Left lung (tissue), 10 donors: ENCODE results near the gene BCL11B. TPM values are rescaled to one million over a fixed set of nuclear protein-coding genes. Genes with fewer than 3 reads are reported as not detected.

Experiments
- ATAC-seq: fragments of 200-7000 bp; cut with Tn5 transposase; one replicate; pipeline ENCODE4 v1.9.1; 2020; ENCODE audit warnings: moderate library complexity
- DNase-seq, 4 donors: peaks; one replicate each; pipeline ENCODE4 v3.0.0-alpha.2; 2013 to 2020
- H3K27ac ChIP-seq, 2 donors: fragments of 200-600 bp; sonication (generic) in 1 of 2; one replicate each; pipeline versions ENCODE4 v1.5.0 to v1.8.0; 2020 to 2021
- H3K27me3 ChIP-seq, 2 donors: fragments of 200-600 bp; sonication (generic) in 1 of 2; one replicate each; pipeline versions ENCODE4 v1.5.0 to v1.8.0; 2020 to 2021
- H3K36me3 ChIP-seq, 2 donors: fragments of 200-600 bp; sonication (generic) in 1 of 2; one replicate each; pipeline versions ENCODE4 v1.5.0 to v1.8.0; 2020 to 2021
- H3K4me1 ChIP-seq, 2 donors: fragments of 200-600 bp; one replicate each; pipeline ENCODE4 v1.8.0; 2021
- H3K4me3 ChIP-seq, 2 donors: fragments of 200-600 bp; sonication (generic) in 1 of 2; one replicate each; pipeline versions ENCODE4 v1.5.0 to v1.8.0; 2020 to 2021; ENCODE audit warnings: mild to moderate bottlenecking in 1 of 2
- H3K9me3 ChIP-seq, 2 donors: fragments of 200-600 bp; sonication (generic) in 1 of 2; one replicate each; pipeline versions ENCODE4 v1.5.0 to v1.8.0; 2020 to 2021
- CTCF ChIP-seq, 2 donors: fragments of 200-600 bp; sonication (generic) in 1 of 2; IDR thresholded peaks; one replicate each; pipeline versions ENCODE4 v1.5.0 to v1.8.0; 2021; ENCODE audit warnings: antibody characterized with exemption in 2 of 2
- intact Hi-C, 2 donors: fragments of 100-400 bp; cut with DNase I; formaldehyde crosslinking; loops; one replicate each; pipeline versions ENCODE4 v1.11.2 to v1.14.2; 2022
- polyA plus RNA-seq, 6 donors: library from polyadenylated mRNA; unstranded; fragments of 120-200 nt; gene quantifications; one replicate each; pipeline ENCODE4 v1.2.1, GENCODE V29; 2013; ENCODE audit not compliant: insufficient read length in 6 of 6
- total RNA-seq, 2 donors: library from RNA; stranded (reverse); fragmentation: NEBNext Ultra II Directional; extraction: Animal tissue kit (Norgen Biotek cat#: 25700); gene quantifications; one replicate each; pipeline ENCODE4 v1.2.1, GENCODE V29; 2021
- donor health status: DM: no; HTN: yes; CAD: no.
- donor health status: DM: no; HTN: no; CAD: no.

The BCL11B gene
- total and polyA plus RNA-seq, 8 donors: 1.4 to 3.6 (median 3.2) TPM

DNA sequence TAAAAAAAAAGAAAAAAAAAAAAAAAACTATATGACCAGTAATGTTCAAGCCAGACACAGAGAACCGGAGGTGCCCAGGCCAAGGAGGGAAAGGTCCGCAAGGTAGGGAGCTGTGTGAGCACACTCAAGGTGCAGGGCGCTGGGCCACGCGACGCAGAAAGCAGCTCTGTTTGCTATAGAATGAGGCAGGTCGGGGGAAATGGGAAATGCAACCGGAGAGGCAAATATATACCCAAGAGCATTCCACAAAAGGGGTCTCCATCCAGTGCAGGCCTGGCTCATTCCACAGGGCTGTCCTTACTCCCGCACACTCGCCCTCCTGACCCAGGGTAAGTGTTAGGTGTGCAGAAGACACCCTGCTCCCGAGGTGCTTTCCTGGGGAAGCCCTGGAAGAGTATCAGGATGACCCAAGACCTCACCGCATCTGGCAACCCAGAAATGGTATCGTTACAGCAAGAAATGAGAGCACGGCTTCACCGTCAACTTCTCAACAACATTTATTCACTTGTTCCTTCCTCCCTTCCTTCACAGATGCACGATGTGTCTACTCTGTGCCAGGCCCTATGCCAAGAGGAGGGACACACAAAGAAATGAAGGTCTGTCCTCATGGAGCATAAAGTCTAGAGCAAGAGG, 86.4 kb downstream of the BCL11B start:
- H3K36me3 ChIP-seq: no peaks in the 10 kb centered on the region
- DNase-seq: no peak
- no peak overlapping the region for H3K4me3 ChIP-seq
- H3K9me3 ChIP-seq: no peaks in the 10 kb centered on the region
- H3K4me1 ChIP-seq: no peaks in the 10 kb centered on the region
- H3K27ac ChIP-seq: no peak overlapping the region
- H3K27me3 ChIP-seq: peaks cover 0 to 12% of the 10 kb centered on the region in 2 donors
- no peak for TF ChIP-seq CTCF (IDR thresholded peaks at IDR 0.05)
- ATAC-seq: no peak
- intact Hi-C loops: no loop called here

- intact Hi-C loops: no loop called here
- ATAC-seq: no peak
- TF ChIP-seq CTCF (IDR thresholded peaks at IDR 0.05): no peak
- no peak for DNase-seq
- H3K4me1 ChIP-seq: peaks cover 0 to 3% of the 10 kb centered on the region in 2 donors
- no peak overlapping the region for H3K4me3 ChIP-seq
- no peaks in the 10 kb centered on the region for H3K9me3 ChIP-seq
- no peak overlapping the region for H3K27ac ChIP-seq
- no peaks in the 10 kb centered on the region for H3K27me3 ChIP-seq
- H3K36me3 ChIP-seq: no peaks in the 10 kb centered on the region
Observed at GRCh38 chr14:99183716-99184115, 88.3 kb downstream of the BCL11B start.

- intact Hi-C loops: no loop called here
- H3K4me3 ChIP-seq: no peak overlapping the region
- H3K4me1 ChIP-seq: peaks cover 0 to 7% of the 10 kb centered on the region in 2 donors
- H3K36me3 ChIP-seq: no peaks in the 10 kb centered on the region
- ATAC-seq (no peak), DNase-seq (no peak)
- no peak for TF ChIP-seq CTCF (IDR thresholded peaks at IDR 0.05)
- H3K27me3 ChIP-seq: no peaks in the 10 kb centered on the region
- no peaks in the 10 kb centered on the region for H3K9me3 ChIP-seq
- no peak overlapping the region for H3K27ac ChIP-seq
Observed at GRCh38 chr14:99183311-99183710, 88.7 kb downstream of the BCL11B start.

- no peak for TF ChIP-seq CTCF (IDR thresholded peaks at IDR 0.05)
- Histone ChIP-seq H3K4me1 (peaks cover 0 to 10% of the 10 kb centered on the region in 2 donors), H3K27me3 (no peaks in the 10 kb centered on the region), H3K27ac (no peak overlapping the region), H3K36me3 (no peaks in the 10 kb centered on the region), H3K4me3 (no peak overlapping the region), H3K9me3 (no peaks in the 10 kb centered on the region)
- no peak for DNase-seq
- no peak for ATAC-seq
- intact Hi-C loops: no loop called here
Observed at GRCh38 chr14:99182548-99183250, 89.3 kb downstream of the BCL11B start.

DNA sequence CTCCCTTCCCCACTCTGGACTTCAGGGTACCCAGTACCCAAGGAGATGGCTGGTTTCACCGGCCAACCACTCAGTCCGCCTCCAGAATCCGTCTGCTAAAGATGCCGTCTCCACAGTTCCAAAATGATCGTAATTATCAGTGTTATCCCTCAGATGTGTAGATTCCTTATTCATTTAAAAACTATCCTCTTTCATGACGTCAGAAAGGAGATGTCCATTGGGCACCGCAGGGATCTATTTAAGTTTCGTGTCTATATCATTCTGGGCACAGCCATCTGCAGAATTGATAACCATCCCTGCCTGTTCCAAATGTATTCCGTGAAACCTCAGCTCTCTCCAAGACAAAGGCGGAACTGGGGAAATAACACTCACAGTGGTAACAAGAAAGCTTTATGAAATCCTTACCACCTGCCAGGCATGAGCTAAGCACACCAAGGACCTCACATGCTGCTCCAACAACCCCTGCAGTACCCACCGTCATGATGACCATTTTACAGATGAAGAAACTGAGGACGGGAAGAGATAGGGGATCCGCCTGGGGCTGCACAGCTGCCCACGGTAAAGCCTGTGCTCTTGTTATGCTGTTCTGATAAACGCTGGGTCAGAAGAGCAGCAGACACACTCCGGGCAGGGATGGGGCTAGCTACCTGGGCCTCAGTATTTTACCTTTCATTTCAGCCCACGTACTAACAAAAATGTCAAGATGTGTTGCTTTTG, 90.0 kb downstream of the BCL11B start:
- intact Hi-C loops: no loop called here
- H3K9me3 ChIP-seq: no peaks in the 10 kb centered on the region
- peaks cover 0 to 10% of the 10 kb centered on the region in 2 donors for H3K4me1 ChIP-seq
- no peak for TF ChIP-seq CTCF (IDR thresholded peaks at IDR 0.05)
- ATAC-seq (no peak), DNase-seq (no peak)
- no peak overlapping the region for H3K27ac ChIP-seq
- no peaks in the 10 kb centered on the region for H3K27me3 ChIP-seq
- no peaks in the 10 kb centered on the region for H3K36me3 ChIP-seq
- H3K4me3 ChIP-seq: no peak overlapping the region
